ENCODE results near the gene TARBP2.
A peak's percentile ranks its signal among the peaks of the same experiment; 100 is the strongest.

TARBP2 gene

GRCh38 chr12:53500776-53501614 lies at the start of gene TARBP2:
TARBP2 (plus strand) TSS chr12:53501283; CDS start chr12:53501409, 126 bp downstream.
- peak; percentile 100 for DNase-seq
- in situ Hi-C loops (cut with HindIII; ENCODE audit: low pct_ligation_motif_present, low pct_unique_long_range_greater_than_20kb, low sequenced_read_pairs) = no loop called here

DNA sequence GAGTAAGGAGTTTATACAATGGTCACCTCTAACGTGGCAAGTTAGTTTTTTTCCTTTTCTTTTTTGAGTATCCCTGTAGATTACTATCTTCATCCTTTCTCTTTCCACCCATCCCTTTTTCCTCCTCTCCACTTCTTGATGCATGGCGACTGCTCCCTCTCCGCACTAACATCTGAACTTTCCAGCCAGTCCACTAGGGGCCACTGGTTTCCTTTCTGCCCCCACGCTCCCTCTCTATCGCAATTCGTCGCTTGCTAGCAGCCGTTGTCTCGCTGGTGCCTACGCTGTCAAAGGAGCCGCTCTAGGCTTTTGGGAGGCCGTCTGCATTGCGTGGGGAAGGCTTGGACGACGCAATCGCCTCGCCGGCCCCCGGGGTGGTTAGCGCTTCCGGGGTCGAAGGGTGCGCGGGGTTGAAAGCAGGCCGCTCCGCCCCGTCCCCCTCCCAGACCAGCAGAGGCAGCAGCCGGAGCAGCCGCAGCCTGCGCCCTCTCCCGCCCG lies 49.4 kb upstream of the TARBP2 start, which contains the start of gene PCBP2:
PCBP2 (plus strand) TSS at position 442 of the 498 bp plus-strand sequence. CDS start 2,699 bp downstream, outside the sequence.
- in situ Hi-C loops (cut with HindIII; ENCODE audit: low pct_ligation_motif_present, low pct_unique_long_range_greater_than_20kb, low sequenced_read_pairs) = no loop called here
- peak; percentile 100 for DNase-seq

- in situ Hi-C loops (cut with HindIII; ENCODE audit: low pct_ligation_motif_present, low pct_unique_long_range_greater_than_20kb, low sequenced_read_pairs) = no loop called here
- peak; percentile 94 for DNase-seq
Observed at GRCh38 chr12:53452159-53453077, 48.7 kb upstream of the TARBP2 start.

GRCh38 chr12:53453953-53454640 lies 47.0 kb upstream of the TARBP2 start:
- in situ Hi-C loops (cut with HindIII; ENCODE audit: low pct_ligation_motif_present, low pct_unique_long_range_greater_than_20kb, low sequenced_read_pairs) = no loop called here

DNA sequence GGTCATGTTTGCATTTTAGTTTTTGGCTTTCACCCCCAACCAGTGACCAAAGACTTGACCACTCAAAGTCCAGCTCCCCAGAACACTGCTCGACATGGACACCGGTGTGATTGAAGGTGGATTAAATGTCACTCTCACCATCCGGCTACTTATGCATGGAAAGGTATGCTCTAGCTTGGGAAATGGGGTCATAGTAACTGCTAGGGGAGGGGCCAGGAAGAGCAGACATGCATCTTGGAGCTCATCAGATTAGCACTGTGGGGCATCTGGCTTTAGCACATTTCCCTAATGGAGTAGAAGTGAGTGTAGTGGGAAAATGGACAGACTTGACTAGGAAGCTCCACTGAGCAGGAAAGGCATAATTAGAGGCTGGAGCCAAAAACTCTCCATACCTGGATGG lies 46.4 kb upstream of the TARBP2 start:
- in situ Hi-C loops (cut with HindIII; ENCODE audit: low pct_ligation_motif_present, low pct_unique_long_range_greater_than_20kb, low sequenced_read_pairs) = no loop called here
- DNase-seq = no peak

More at GRCh38 chr12:53453953-53454640, 47.0 kb upstream of the TARBP2 start:
- no peak for DNase-seq

- in situ Hi-C loops (cut with HindIII; ENCODE audit: low pct_ligation_motif_present, low pct_unique_long_range_greater_than_20kb, low sequenced_read_pairs) = no loop called here
Observed at GRCh38 chr12:53456654-53457366, 44.3 kb upstream of the TARBP2 start.

GRCh38 chr12:53459097-53459496 lies 42.0 kb upstream of the TARBP2 start:
- in situ Hi-C loops (cut with HindIII; ENCODE audit: low pct_ligation_motif_present, low pct_unique_long_range_greater_than_20kb, low sequenced_read_pairs) = no loop called here
- DNase-seq = no peak

More at GRCh38 chr12:53456654-53457366, 44.3 kb upstream of the TARBP2 start:
- no peak for DNase-seq

GRCh38 chr12:53461059-53461458 lies 40.0 kb upstream of the TARBP2 start:
- in situ Hi-C loops (cut with HindIII; ENCODE audit: low pct_ligation_motif_present, low pct_unique_long_range_greater_than_20kb, low sequenced_read_pairs) = no loop called here
- DNase-seq = no peak

- no peak for DNase-seq
- in situ Hi-C loops (cut with HindIII; ENCODE audit: low pct_ligation_motif_present, low pct_unique_long_range_greater_than_20kb, low sequenced_read_pairs) = no loop called here
Observed at GRCh38 chr12:53461591-53461990, 39.5 kb upstream of the TARBP2 start.

DNA sequence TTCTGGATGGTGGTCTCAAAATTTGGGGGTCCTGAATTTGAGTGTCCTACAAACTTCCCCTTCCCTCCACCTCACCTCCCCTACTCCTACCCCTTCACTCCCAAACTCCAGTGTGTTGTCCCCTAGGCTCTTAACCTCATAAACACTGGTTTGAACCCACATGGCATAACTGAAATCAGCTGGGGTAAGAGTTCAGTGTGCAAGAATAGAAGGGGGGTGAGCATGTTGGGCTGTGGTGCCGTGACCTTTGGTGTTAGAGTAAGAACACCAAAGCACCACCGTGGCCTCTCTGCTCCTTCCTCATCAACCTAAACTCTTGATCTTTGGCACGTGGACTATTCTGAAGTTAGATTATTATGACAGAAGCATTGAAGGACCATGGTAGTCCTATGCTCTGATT lies 38.1 kb upstream of the TARBP2 start:
- in situ Hi-C loops (cut with HindIII; ENCODE audit: low pct_ligation_motif_present, low pct_unique_long_range_greater_than_20kb, low sequenced_read_pairs) = no loop called here

DNA sequence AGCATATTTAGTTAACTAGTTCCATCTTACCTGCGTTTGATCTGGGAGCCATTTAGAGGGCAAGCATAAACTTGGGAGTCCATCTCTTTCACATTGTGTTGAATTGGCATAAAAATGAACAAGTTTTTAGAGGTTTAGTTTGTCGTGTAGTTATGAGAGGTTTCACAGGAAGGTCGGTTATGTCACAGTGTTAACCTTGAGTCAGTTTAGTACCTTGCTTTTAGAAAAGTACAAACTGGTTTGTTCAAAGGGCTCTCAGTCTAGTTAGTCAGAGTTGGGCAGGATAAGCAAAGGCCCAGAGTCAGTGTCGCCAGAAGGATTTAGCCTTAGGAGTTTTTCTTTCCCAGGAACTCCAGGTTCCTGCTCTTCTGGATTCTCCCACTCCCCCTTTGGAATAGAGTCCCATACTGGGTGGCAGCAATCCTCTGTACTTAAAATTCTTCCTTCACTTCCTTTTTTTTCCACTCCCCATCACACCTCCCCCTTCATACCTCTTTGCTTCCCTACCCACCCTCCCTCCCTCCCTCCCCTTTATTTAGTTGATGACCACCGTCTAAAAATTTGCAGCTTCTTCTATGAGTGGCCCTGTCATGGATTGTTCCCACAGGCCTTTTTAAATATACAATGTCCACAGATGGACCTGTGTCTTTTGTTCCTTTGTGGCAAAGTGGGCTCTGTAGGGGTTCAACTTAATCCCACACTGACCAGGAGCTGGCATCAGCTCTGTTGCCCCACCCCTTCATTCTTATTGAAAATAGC lies 37.1 kb upstream of the TARBP2 start:
- no peak for DNase-seq
- in situ Hi-C loops (cut with HindIII; ENCODE audit: low pct_ligation_motif_present, low pct_unique_long_range_greater_than_20kb, low sequenced_read_pairs) = no loop called here

More for the DNA sequence above, 38.1 kb upstream of the TARBP2 start:
- DNase-seq = no peak

DNA sequence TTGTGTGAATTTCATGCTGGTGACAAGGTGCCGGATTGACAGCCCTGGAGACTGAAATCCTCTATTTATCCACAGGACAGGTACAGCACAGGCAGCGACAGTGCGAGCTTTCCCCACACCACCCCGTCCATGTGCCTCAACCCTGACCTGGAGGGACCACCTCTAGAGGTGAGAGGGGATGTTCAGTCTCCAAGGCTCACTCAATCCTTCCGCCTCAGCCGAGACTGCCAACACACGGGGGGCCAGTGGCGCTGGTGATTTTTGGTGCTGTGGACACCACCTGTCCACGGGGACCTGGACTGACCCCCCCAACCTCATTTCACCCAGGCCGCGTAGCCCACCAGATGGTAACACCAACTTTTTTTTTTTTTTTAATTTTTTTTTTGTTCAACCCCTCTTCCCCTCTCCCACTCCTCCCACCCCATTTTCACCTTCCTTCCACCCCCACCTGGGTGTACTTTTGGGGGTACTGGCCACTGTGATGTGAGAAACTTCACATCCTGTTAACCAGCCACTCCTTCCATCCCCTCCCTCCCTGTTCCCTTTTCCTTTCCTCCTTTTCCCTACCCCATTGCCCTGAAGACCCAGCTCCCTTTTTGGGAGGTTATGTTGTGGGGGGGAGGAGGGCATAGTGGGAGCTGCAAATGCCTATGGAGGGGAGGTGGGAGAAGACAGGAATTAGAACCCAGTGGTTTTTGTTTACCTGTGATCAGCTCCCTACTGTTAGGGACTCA lies 36.2 kb upstream of the TARBP2 start:
- in situ Hi-C loops (cut with HindIII; ENCODE audit: low pct_ligation_motif_present, low pct_unique_long_range_greater_than_20kb, low sequenced_read_pairs) = no loop called here

GRCh38 chr12:53465679-53466078 lies 35.4 kb upstream of the TARBP2 start:
- in situ Hi-C loops (cut with HindIII; ENCODE audit: low pct_ligation_motif_present, low pct_unique_long_range_greater_than_20kb, low sequenced_read_pairs) = no loop called here
- no peak for DNase-seq

More for the DNA sequence above, 36.2 kb upstream of the TARBP2 start:
- DNase-seq = no peak

GRCh38 chr12:53466640-53467039 lies 34.4 kb upstream of the TARBP2 start:
- in situ Hi-C loops (cut with HindIII; ENCODE audit: low pct_ligation_motif_present, low pct_unique_long_range_greater_than_20kb, low sequenced_read_pairs) = no loop called here
- DNase-seq = no peak

DNA sequence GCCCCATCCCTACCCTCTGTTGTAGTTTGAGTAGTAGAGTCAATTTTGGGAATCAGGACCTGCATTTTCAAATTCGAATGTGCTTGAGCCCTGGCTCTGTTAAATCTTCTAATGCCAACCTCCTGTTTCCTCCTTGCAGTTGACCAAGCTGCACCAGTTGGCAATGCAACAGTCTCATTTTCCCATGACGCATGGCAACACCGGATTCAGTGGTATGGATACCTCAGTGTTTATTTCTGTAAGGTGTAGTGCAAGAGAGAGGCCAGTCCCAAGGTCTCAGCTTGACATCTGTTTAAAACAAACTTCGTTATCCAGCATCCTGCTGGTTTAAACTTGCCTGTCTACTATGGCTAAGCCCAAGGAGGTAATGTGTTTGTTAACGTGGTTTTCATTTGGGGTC lies 34.0 kb upstream of the TARBP2 start:
- DNase-seq = no peak
- in situ Hi-C loops (cut with HindIII; ENCODE audit: low pct_ligation_motif_present, low pct_unique_long_range_greater_than_20kb, low sequenced_read_pairs) = no loop called here

- no peak for DNase-seq
- in situ Hi-C loops (cut with HindIII; ENCODE audit: low pct_ligation_motif_present, low pct_unique_long_range_greater_than_20kb, low sequenced_read_pairs) = no loop called here
Observed at GRCh38 chr12:53467880-53468279, 33.2 kb upstream of the TARBP2 start.

DNA sequence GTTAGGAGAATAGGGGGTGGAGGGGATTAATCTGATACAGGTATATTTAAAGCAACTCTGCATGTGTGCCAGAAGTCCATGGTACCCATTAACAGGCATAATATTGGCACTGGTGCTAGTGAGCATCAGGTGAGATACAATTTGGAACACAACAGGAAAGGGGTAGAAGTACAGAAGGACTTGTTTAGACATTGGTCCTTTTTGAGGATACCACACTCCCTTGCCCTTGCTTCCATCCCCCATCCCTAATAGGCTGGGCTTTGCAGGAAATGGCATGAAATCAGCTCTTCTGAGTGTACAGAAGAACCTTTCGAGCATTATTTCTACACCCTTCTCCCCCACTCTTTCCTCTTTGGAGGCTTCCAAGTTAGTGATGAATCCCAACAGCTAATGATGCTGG lies 32.8 kb upstream of the TARBP2 start:
- DNase-seq = no peak
- in situ Hi-C loops (cut with HindIII; ENCODE audit: low pct_ligation_motif_present, low pct_unique_long_range_greater_than_20kb, low sequenced_read_pairs) = no loop called here

Measured in ACHN (cell line).